ENCODE measurements around the gene CROCC.

Gene CROCC

GRCh38 chr1:17017435-17017834 lies 95.7 kb downstream of the CROCC start:
- DNase-seq: no peak

GRCh38 chr1:17018849-17019248 lies 97.1 kb downstream of the CROCC start:
- no peak for DNase-seq

GRCh38 chr1:17020502-17020901 lies 98.8 kb downstream of the CROCC start:
- no peak for DNase-seq

- no peak for DNase-seq
These were observed 100.2 kb downstream of the CROCC start for GRCh38 chr1:17021896-17022295.

All from activated CD4-positive, alpha-beta T cell treated with anti-CD3 and anti-CD28 coated beads for 1 hour (primary cell).